ENCODE data around the gene CELSR3. TPM values are rescaled to one million over a fixed set of nuclear protein-coding genes. Genes with fewer than 3 reads are reported as not detected.

Gene CELSR3
- total RNA-seq, 2 experiments from 2014 or later: 4.9 to 5.0 TPM

GRCh38 chr3:48592519-48593087 is 70.1 kb downstream of the CELSR3 start:
- H3K4me1 ChIP-seq (ENCODE audit: insufficient read depth, low read length): peaks cover 8% of the 10 kb centered on the region
- intact Hi-C loops (cut with DNase I, micrococcal nuclease): no loop called here
- Mint-ChIP-seq H3K4me3 (no peak overlapping the region), H3K27me3 (peaks cover 63% of the 10 kb centered on the region), H3K27ac (no peak overlapping the region), H3K9me3 (no peaks in the 10 kb centered on the region), H3K36me3 (ENCODE audit: low read depth) (peaks cover 5% of the 10 kb centered on the region), H3K4me1 (ENCODE audit: low read depth) (peaks cover 6% of the 10 kb centered on the region)
- no peak for DNase-seq
- H3K36me3 ChIP-seq (ENCODE audit: insufficient read depth, low read length): no peaks in the 10 kb centered on the region
- no peak for TF ChIP-seq CTCF (IDR thresholded peaks at IDR 0.05)
- POLR2A ChIA-PET: no interaction called here
- CTCF ChIA-PET: no interaction called here
- H3K4me3 ChIP-seq (ENCODE audit: low read length): no peak overlapping the region
- ATAC-seq (ENCODE audit: poor library complexity): no peak
- H3K27ac ChIP-seq (ENCODE audit: low read depth in 1 of 2, low read length in 2 of 2): no peak overlapping the region
- H3K9me3 ChIP-seq (ENCODE audit: control insufficient read depth in 1 of 2, insufficient read depth in 1 of 2, low read length in 2 of 2): peaks cover 0 to 6% of the 10 kb centered on the region in 2 experiments
- peaks cover 11 to 33% of the 10 kb centered on the region in 2 experiments for H3K27me3 ChIP-seq (ENCODE audit: control insufficient read depth in 1 of 2, insufficient read depth in 2 of 2, low read length in 2 of 2)

DNA sequence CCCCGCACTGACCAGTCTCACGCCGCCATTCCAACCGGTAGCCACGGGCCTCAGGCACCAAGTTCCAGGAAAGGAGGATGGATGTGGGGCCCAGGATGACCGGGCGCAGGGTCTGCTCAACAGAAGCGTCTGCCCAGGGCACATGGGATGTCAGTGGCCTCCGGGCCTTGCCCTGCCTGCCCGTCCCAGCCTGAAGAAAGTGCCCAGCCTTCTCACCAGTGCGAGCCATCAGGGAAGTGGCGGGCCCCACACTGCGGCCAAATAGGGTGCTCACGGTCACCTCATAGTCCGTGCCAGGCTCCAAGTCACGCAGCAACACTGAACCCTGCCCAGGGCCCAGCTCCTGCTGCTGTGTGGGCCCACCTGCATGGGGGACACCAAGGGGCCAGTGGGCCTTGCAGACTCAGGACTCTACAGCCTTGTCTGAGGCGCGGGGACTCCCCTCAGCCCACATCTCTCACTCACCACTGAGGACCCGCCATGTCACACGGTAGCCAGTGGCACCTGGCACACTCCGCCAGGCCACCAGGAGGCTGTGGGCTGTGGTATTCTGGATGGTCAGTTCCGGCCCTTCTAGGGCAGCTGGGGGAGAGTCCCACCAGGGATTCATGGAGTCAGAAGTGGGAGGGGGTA is 70.7 kb downstream of the CELSR3 start:
- Mint-ChIP-seq H3K4me3 (no peak overlapping the region), H3K9me3 (no peaks in the 10 kb centered on the region), H3K36me3 (ENCODE audit: low read depth) (no peaks in the 10 kb centered on the region), H3K4me1 (ENCODE audit: low read depth) (peaks cover 6% of the 10 kb centered on the region), H3K27ac (no peak overlapping the region), H3K27me3 (peaks cover 59% of the 10 kb centered on the region)
- H3K9me3 ChIP-seq (ENCODE audit: control insufficient read depth in 1 of 2, insufficient read depth in 1 of 2, low read length in 2 of 2): peaks cover 0 to 8% of the 10 kb centered on the region in 2 experiments
- H3K27ac ChIP-seq (ENCODE audit: low read depth in 1 of 2, low read length in 2 of 2): no peak overlapping the region
- ChIA-PET POLR2A (no interaction called here), CTCF (no interaction called here)
- H3K36me3 ChIP-seq (ENCODE audit: insufficient read depth, low read length): no peaks in the 10 kb centered on the region
- peaks cover 11 to 33% of the 10 kb centered on the region in 2 experiments for H3K27me3 ChIP-seq (ENCODE audit: control insufficient read depth in 1 of 2, insufficient read depth in 2 of 2, low read length in 2 of 2)
- H3K4me1 ChIP-seq (ENCODE audit: insufficient read depth, low read length): peaks cover 8% of the 10 kb centered on the region
- ATAC-seq (ENCODE audit: poor library complexity) (no peak), DNase-seq (no peak)
- no peak overlapping the region for H3K4me3 ChIP-seq (ENCODE audit: low read length)
- intact Hi-C loops (cut with DNase I, micrococcal nuclease): no loop called here
- no peak for TF ChIP-seq CTCF (IDR thresholded peaks at IDR 0.05)

DNA sequence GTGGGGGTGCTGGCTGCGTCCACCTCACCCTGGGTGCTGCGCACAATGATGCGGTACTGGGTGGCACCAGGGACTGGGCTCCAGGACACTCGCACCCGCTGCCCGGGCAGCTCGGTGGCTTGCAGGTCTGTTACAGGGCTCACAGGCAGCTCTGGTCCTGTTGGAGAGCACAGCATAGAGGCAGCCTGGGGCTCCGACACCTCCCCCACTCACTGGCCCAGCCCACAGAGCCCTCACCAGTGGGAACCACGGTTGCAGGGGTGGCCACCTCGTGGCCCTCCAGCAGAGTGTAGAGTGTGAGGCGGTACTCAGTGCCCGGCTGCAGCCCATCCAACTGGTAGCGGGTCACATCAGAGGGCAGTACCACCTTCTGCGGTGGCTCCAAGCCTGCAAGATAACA is 71.2 kb downstream of the CELSR3 start:
- Histone ChIP-seq H3K27ac (ENCODE audit: low read depth in 1 of 2, low read length in 2 of 2) (no peak overlapping the region), H3K27me3 (ENCODE audit: control insufficient read depth in 1 of 2, insufficient read depth in 2 of 2, low read length in 2 of 2) (peaks cover 11 to 33% of the 10 kb centered on the region in 2 experiments), H3K4me3 (ENCODE audit: low read length) (no peak overlapping the region), H3K4me1 (ENCODE audit: insufficient read depth, low read length) (peaks cover 8% of the 10 kb centered on the region), H3K36me3 (ENCODE audit: insufficient read depth, low read length) (no peaks in the 10 kb centered on the region), H3K9me3 (ENCODE audit: control insufficient read depth in 1 of 2, insufficient read depth in 1 of 2, low read length in 2 of 2) (peaks cover 0 to 8% of the 10 kb centered on the region in 2 experiments)
- ATAC-seq (ENCODE audit: poor library complexity) (no peak), DNase-seq (no peak)
- ChIA-PET CTCF (no interaction called here), POLR2A (no interaction called here)
- H3K4me1 Mint-ChIP-seq (ENCODE audit: low read depth): peaks cover 6% of the 10 kb centered on the region
- no peaks in the 10 kb centered on the region for H3K36me3 Mint-ChIP-seq (ENCODE audit: low read depth)
- H3K27me3 Mint-ChIP-seq: peaks cover 62% of the 10 kb centered on the region
- H3K9me3 Mint-ChIP-seq: no peaks in the 10 kb centered on the region
- intact Hi-C loops (cut with DNase I, micrococcal nuclease): no loop called here
- TF ChIP-seq CTCF (IDR thresholded peaks at IDR 0.05): no peak
- H3K27ac Mint-ChIP-seq: no peak overlapping the region
- no peak overlapping the region for H3K4me3 Mint-ChIP-seq
